Activated CD4-positive, alpha-beta T cell treated with anti-CD3 and anti-CD28 coated beads for 36 hours (primary cell): ENCODE results near the gene NAP1L1. TPM values are rescaled to one million over a fixed set of nuclear protein-coding genes. Genes with fewer than 3 reads are reported as not detected.

Experiments
- ATAC-seq: fragments of 200-7000 bp; cut with Tn5 transposase; one replicate; pipeline ENCODE4 v1.10.0; 2021; ENCODE audit warnings: mild to moderate bottlenecking, moderate library complexity
- CTCF ChIA-PET: fragments of 350-600 bp; sonication (Branson Sonifier 250); formaldehyde crosslinking; loops from one replicate; lab custom pipeline; 2021; ENCODE audit warnings: antibody characterized with exemption; lab: Charles Lee
- POLR2A ChIA-PET: fragments of 350-600 bp; sonication (Branson Sonifier 250); formaldehyde crosslinking; loops from one replicate; lab custom pipeline; 2021; ENCODE audit warnings: antibody characterized with exemption, inconsistent platforms; lab: Charles Lee
- DNase-seq: peaks from one replicate; pipeline ENCODE4 v3.0.0-alpha.2; 2020
- H3K27ac Mint-ChIP-seq: one replicate; pipeline ENCODE4 v1.8.0; 2021; ENCODE audit warnings: mixed read lengths
- H3K27me3 Mint-ChIP-seq: one replicate; pipeline ENCODE4 v1.8.0; 2021; ENCODE audit warnings: mixed read lengths
- H3K36me3 Mint-ChIP-seq: one replicate; pipeline ENCODE4 v1.8.0; 2021; ENCODE audit warnings: low read depth, mixed read lengths
- H3K4me1 Mint-ChIP-seq: one replicate; pipeline ENCODE4 v1.8.0; 2021; ENCODE audit warnings: mixed read lengths
- H3K4me3 Mint-ChIP-seq: one replicate; pipeline ENCODE4 v1.8.0; 2021; ENCODE audit warnings: mild to moderate bottlenecking, moderate library complexity, mixed read lengths
- H3K9me3 Mint-ChIP-seq: one replicate; pipeline ENCODE4 v1.8.0; 2021; ENCODE audit warnings: low read depth, mixed read lengths
- intact Hi-C, 2 experiments: fragments of 100-400 bp; cut with DNase I in 1 of 2; cut with micrococcal nuclease in 1 of 2; formaldehyde crosslinking; loops; one replicate each; pipeline versions ENCODE4 v1.14.2 to v1.15.1; 2022 to 2024; cut with DNase I, micrococcal nuclease
- total RNA-seq, 2 experiments: library from RNA; stranded (reverse); gene quantifications; one replicate each; pipeline ENCODE4 v1.2.3, GENCODE V29; 2021

Gene NAP1L1
- total RNA-seq, 2 experiments from 2014 or later = 959 to 1,004 TPM

DNA sequence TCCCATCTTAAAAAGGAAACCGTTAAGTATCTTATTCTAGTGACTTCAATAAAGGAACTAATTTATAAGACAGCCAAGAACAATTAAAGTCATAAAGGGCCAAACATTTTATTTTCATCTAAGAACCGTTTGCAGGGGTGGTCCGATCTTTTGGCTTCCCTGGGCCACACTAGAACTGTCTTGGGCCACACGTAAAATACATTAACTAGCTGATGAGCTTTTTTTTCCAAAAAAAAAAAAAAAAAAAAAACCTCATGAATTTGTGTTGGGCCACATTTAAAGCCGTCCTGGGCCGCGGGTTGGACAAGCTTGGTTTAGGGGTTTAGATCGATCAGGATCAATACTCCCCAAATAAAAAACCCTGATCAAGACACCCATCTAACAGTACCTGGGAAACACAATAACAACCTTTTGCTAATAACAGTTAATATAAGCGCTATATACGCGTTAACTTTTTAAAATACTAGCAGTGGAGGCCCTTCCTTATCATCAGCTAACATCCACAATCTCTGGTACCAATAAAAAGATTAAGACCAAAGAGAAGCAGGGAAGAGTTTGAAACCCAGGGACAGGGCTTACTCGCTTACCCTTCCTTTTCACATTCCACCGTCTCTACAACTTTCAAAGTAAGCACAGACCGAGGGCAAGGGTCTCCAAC, 1.1 kb downstream of the NAP1L1 start:
- no peaks in the 10 kb centered on the region for H3K27me3 Mint-ChIP-seq
- H3K4me1 Mint-ChIP-seq = peaks cover 52% of the 10 kb centered on the region
- CTCF ChIA-PET = interaction anchor here (0.7 to 5.0 kb wide), 4 partner anchors 11 to 51 kb away, joined by 3 to 23 read pairs (median 4); no protein-coding TSS in a partner anchor
- peak overlapping the region; percentile 79 for H3K4me3 Mint-ChIP-seq
- intact Hi-C loops = loop anchor here (5.0 kb wide), 3 partner anchors 679 to 1546 kb away; partner anchors contain the start of genes ATXN7L3B (in 1 of the 2), E2F7 (in 1 of the 2) and ZDHHC17 (in 1 of the 2)
- peaks cover 8% of the 10 kb centered on the region for H3K9me3 Mint-ChIP-seq
- H3K27ac Mint-ChIP-seq = peak overlapping the region; percentile 95
- peaks cover 47% of the 10 kb centered on the region for H3K36me3 Mint-ChIP-seq
- POLR2A ChIA-PET = interaction anchor here (1.3 to 2.5 kb wide), 2 partner anchors 52 to 603 kb away, joined by 5 to 8 read pairs; partner anchors contain the start of genes GLIPR1 and PHLDA1
- ATAC-seq (no peak), DNase-seq (peak; percentile 18)

DNA sequence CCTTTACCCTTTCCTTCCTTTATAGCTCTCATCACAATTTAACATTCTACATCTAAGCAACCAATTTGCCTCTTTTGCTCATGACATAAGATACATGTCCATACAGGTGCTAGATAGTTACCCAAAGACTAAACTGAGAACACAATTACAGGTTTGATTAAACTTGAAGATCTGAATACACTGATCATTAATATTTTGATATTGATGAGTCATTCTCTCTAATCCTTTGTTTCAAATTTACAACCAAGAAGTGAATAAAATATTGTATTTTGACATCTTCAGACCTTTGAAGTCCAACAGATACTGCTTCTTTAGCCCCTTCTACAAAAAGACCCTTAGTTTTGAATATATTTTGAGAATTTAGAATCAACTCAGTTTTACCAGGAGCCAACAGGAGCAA, 2.6 kb downstream of the NAP1L1 start:
- no peak for DNase-seq
- H3K27me3 Mint-ChIP-seq = no peaks in the 10 kb centered on the region
- intact Hi-C loops = loop anchor here (5.0 kb wide), 3 partner anchors 680 to 1545 kb away; partner anchors contain the start of genes ATXN7L3B (in 1 of the 2), E2F7 (in 1 of the 2) and ZDHHC17 (in 1 of the 2)
- H3K36me3 Mint-ChIP-seq = peaks cover 57% of the 10 kb centered on the region
- no peak for ATAC-seq
- peaks cover 63% of the 10 kb centered on the region for H3K4me1 Mint-ChIP-seq
- peak overlapping the region; percentile 64 for H3K4me3 Mint-ChIP-seq
- H3K9me3 Mint-ChIP-seq = peaks cover 8% of the 10 kb centered on the region
- CTCF ChIA-PET = interaction anchor here (0.9 to 5.0 kb wide), 2 partner anchors 14 to 266 kb away, joined by 3 to 23 read pairs; partner anchors contain the start of gene BBS10
- POLR2A ChIA-PET = interaction anchor here (1.0 kb wide), 1 partner anchor 57 kb away, joined by 3 read pairs; no protein-coding TSS in a partner anchor
- peak overlapping the region; percentile 72 for H3K27ac Mint-ChIP-seq

DNA sequence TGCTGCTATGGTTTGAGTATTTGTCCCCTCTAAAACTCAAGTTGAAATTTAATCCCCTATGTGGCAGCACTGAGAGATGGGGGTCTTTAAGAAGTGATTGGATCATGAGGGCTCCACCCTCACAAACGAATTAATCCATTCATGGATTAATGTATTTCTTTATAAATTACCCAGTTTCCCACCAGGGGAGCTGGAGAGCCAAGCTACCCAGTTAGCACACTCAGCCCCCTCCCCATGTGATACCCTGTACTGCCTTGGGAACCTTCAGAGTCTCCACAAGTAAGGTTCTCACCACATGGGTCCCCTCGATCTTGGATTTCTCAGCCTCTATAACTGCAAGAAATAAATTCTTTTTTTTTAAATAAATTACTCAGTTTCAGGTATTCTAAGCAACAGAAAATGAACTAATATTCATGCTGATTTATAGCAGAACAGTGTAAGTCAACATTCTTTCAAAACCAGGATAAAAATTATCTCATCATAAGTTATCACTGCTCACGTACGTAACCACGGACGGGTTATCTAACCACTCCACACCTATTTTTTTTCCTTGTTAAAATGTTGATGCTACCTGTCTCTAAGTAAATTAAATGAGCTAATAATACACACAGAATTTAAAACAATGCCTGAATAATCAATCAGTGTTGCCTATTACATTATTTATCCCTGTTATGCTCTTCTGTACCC, 3.6 kb downstream of the NAP1L1 start:
- no peak overlapping the region for H3K4me3 Mint-ChIP-seq
- intact Hi-C loops = loop anchor here (5.0 kb wide), 3 partner anchors 681 to 1544 kb away; partner anchors contain the start of genes ATXN7L3B (in 1 of the 2), E2F7 (in 1 of the 2) and ZDHHC17 (in 1 of the 2)
- POLR2A ChIA-PET = interaction anchor here (0.6 kb wide), 3 partner anchors 11 to 114 kb away, joined by 3 to 4 read pairs (median 4); no protein-coding TSS in a partner anchor

DNA sequence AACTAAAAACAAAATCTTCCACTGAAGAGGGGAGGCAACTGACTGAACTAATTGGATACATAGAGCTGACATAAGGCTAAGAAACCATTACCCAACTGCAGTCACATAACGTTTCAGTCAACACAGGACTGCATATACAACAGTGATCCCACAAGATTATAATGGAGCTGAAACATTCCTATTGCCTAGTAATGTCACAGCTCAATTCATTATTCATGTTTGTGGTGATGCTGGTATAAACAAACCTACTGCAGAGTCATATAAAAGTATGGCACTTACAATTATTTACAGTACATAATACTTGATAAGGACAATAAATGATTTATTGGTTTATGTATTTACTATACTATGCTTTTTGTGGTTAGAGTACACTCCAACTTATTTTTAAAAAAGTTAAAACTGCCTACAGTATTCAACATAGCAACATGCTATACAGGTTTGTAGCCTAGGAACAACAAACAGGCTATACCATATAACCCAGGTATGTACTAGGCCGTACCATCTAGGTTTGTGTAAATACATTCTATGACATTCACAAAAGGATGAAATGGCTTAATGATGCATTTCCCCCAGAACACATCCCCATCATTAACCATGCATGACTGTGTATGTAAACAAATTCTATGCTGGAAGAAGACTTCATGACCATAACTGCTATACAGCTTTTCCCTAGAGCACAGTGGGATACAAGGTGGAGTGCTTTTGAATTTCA, 4.3 kb downstream of the NAP1L1 start:
- DNase-seq (no peak), ATAC-seq (no peak)
- peaks cover 62% of the 10 kb centered on the region for H3K36me3 Mint-ChIP-seq
- H3K27me3 Mint-ChIP-seq = no peaks in the 10 kb centered on the region
- H3K27ac Mint-ChIP-seq = no peak overlapping the region
- intact Hi-C loops = loop anchor here (5.0 kb wide), 3 partner anchors 682 to 1543 kb away; partner anchors contain the start of genes ATXN7L3B (in 1 of the 2), E2F7 (in 1 of the 2) and ZDHHC17 (in 1 of the 2)
- CTCF ChIA-PET = interaction anchor here (5.0 kb wide), 1 partner anchor 12 kb away, joined by 23 read pairs; no protein-coding TSS in a partner anchor
- H3K4me3 Mint-ChIP-seq = no peak overlapping the region
- H3K9me3 Mint-ChIP-seq = peaks cover 8% of the 10 kb centered on the region
- POLR2A ChIA-PET = interaction anchor here (0.6 kb wide), 4 partner anchors 10 to 268 kb away, joined by 3 to 6 read pairs (median 4); partner anchors contain the start of gene BBS10
- peaks cover 60% of the 10 kb centered on the region for H3K4me1 Mint-ChIP-seq

More for the DNA sequence above, 3.6 kb downstream of the NAP1L1 start:
- ATAC-seq = no peak
- DNase-seq = peak; percentile 37
- Mint-ChIP-seq H3K27me3 (no peaks in the 10 kb centered on the region), H3K9me3 (peaks cover 8% of the 10 kb centered on the region), H3K4me1 (peaks cover 63% of the 10 kb centered on the region), H3K27ac (no peak overlapping the region), H3K36me3 (peaks cover 61% of the 10 kb centered on the region)
- CTCF ChIA-PET = interaction anchor here (0.6 to 5.0 kb wide), 2 partner anchors 13 to 267 kb away, joined by 3 to 23 read pairs; partner anchors contain the start of gene BBS10

DNA sequence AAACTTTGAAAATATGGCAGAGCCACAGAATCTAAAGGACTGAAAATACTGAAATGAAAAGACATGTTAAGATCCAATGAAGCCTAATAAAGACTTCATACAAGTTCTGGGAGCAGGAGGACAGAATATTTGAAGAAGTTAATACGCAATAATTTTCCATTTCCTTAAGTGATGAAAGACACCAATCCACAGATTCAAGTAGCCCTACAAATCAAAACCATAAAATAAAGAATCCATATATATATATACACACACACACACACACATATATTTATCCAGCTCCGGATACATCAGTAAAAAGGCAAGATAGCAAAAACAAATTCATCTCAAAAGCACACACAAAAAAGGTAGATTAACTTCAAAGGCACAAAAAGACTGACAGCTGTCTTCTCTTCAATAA, 5.7 kb downstream of the NAP1L1 start:
- intact Hi-C loops = no loop called here

DNA sequence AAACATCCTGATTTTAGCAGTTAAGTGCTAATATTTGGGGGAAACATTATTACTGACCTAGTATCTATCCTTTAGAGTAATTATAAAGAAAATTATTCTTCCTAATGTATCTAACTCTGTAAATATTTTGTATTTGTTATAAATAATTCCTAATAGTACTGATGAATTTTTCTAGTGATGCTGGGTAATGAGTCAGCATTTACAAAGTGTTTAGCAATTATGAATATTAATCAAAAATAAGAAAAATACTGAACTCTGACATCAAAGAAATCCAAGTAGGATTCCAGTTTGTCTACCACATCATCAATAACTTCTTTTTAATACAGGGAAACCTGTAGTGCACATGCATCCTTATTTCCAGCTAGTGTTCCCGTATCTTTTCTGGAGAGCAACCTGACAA, 9.0 kb downstream of the NAP1L1 start:
- no peak for ATAC-seq
- DNase-seq = no peak
- peaks cover 73% of the 10 kb centered on the region for H3K36me3 Mint-ChIP-seq
- no peak overlapping the region for H3K4me3 Mint-ChIP-seq
- H3K27ac Mint-ChIP-seq = no peak overlapping the region
- POLR2A ChIA-PET = no interaction called here
- H3K4me1 Mint-ChIP-seq = peaks cover 76% of the 10 kb centered on the region
- H3K27me3 Mint-ChIP-seq = no peaks in the 10 kb centered on the region
- peaks cover 8% of the 10 kb centered on the region for H3K9me3 Mint-ChIP-seq
- CTCF ChIA-PET = interaction anchor here (1.0 kb wide), 1 partner anchor 9 kb away, joined by 4 read pairs; no protein-coding TSS in a partner anchor
- intact Hi-C loops = no loop called here

More for the DNA sequence above, 5.7 kb downstream of the NAP1L1 start:
- no peak overlapping the region for H3K4me3 Mint-ChIP-seq
- peaks cover 69% of the 10 kb centered on the region for H3K36me3 Mint-ChIP-seq
- H3K4me1 Mint-ChIP-seq = peaks cover 66% of the 10 kb centered on the region
- H3K27ac Mint-ChIP-seq = peak overlapping the region; percentile 48
- H3K9me3 Mint-ChIP-seq = peaks cover 8% of the 10 kb centered on the region
- DNase-seq = no peak
- ChIA-PET CTCF (interaction anchor here (1.6 to 5.0 kb wide), 2 partner anchors 11 to 574 kb away, joined by 3 to 23 read pairs; no protein-coding TSS in a partner anchor), POLR2A (interaction anchor here (0.6 to 0.7 kb wide), 3 partner anchors 25 to 569 kb away, joined by 3 to 15 read pairs (median 5); no protein-coding TSS in a partner anchor)
- no peak for ATAC-seq
- H3K27me3 Mint-ChIP-seq = no peaks in the 10 kb centered on the region

DNA sequence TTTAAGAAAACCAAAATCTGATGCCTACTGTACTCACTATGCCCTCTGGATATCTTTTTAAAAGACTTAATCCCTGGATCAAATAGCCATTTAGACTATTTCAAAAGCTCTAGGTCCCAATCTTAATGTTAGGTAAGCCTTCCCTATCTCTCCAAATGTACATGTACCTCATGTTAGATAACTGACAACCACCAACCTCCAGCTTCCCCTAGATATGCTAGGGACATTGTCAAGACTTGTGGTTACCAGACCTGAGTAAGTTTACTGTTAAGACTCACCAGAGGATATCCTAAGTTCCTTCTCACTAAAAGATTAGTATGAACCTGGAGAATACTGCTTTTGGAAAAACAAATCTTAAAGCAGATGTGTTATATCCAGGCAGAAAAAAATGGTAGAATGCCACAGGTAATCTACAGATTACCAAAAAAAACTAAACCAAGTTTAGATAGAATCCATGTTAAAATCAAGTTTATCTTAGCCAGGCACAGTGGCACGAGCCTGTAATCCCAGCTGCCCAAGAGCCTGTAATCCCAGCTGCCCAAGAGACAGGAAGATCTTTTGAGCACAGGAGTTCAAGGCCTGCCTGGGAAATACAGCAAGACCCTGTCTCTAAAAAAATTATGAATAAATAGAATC, 9.7 kb downstream of the NAP1L1 start:
- Mint-ChIP-seq H3K9me3 (peaks cover 7% of the 10 kb centered on the region), H3K4me3 (no peak overlapping the region), H3K4me1 (peaks cover 77% of the 10 kb centered on the region), H3K36me3 (peaks cover 74% of the 10 kb centered on the region), H3K27ac (peak overlapping the region; percentile 47), H3K27me3 (no peaks in the 10 kb centered on the region)
- CTCF ChIA-PET = no interaction called here
- POLR2A ChIA-PET = no interaction called here
- peak; percentile 33 for ATAC-seq
- no peak for DNase-seq
- intact Hi-C loops = no loop called here

DNA sequence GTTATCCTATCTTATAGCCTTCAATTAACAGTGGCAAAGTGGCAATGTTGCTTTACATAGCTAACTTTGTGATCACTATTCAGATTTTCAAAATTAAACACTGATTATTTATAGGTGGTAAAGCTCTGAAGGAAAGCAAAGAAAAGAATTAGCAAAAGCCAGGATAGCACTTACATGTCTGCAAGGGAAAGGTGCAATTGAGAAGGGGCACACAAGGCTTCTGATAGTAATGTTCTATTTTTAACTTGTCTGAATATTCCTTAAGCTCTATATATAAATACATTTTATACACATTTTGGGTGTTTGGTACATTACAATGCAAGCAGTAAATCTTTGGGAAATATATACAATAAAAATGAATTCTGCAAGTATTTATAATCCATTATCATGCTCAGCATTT, 10.9 kb downstream of the NAP1L1 start:
- no peak for ATAC-seq
- peaks cover 75% of the 10 kb centered on the region for H3K4me1 Mint-ChIP-seq
- intact Hi-C loops = no loop called here
- peaks cover under 1% of the 10 kb centered on the region for H3K9me3 Mint-ChIP-seq
- no peak overlapping the region for H3K4me3 Mint-ChIP-seq
- peak overlapping the region; percentile 45 for H3K27ac Mint-ChIP-seq
- peaks cover 74% of the 10 kb centered on the region for H3K36me3 Mint-ChIP-seq
- ChIA-PET CTCF (interaction anchor here (1.5 kb wide), 1 partner anchor 28 kb away, joined by 3 read pairs; no protein-coding TSS in a partner anchor), POLR2A (no interaction called here)
- H3K27me3 Mint-ChIP-seq = no peaks in the 10 kb centered on the region
- no peak for DNase-seq

DNA sequence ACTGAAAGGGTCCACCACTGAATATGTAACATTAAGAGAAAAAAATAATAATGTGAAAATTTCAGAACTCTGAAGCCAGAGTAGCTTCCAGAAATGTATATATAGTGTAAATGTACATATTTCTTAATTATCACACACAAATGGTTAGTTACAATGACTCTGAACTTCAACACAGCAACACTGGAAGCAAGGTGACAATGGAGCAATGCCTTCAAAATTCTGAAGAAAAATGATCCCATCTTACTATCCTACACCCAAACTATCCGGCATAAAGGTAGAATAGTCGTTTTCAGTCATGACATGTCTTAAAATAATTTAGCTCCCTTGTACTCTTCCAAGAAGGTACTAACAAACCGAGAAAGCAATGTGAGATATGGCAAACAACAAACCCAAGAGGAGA, 11.9 kb downstream of the NAP1L1 start:
- CTCF ChIA-PET = interaction anchor here (1.1 to 1.5 kb wide), 2 partner anchors 11 to 27 kb away, joined by 3 read pairs; no protein-coding TSS in a partner anchor
- peaks cover 79% of the 10 kb centered on the region for H3K36me3 Mint-ChIP-seq
- POLR2A ChIA-PET = no interaction called here
- intact Hi-C loops = no loop called here
- DNase-seq (no peak), ATAC-seq (no peak)
- H3K9me3 Mint-ChIP-seq = no peaks in the 10 kb centered on the region
- no peaks in the 10 kb centered on the region for H3K27me3 Mint-ChIP-seq
- H3K4me3 Mint-ChIP-seq = no peak overlapping the region
- H3K27ac Mint-ChIP-seq = no peak overlapping the region
- peaks cover 74% of the 10 kb centered on the region for H3K4me1 Mint-ChIP-seq

DNA sequence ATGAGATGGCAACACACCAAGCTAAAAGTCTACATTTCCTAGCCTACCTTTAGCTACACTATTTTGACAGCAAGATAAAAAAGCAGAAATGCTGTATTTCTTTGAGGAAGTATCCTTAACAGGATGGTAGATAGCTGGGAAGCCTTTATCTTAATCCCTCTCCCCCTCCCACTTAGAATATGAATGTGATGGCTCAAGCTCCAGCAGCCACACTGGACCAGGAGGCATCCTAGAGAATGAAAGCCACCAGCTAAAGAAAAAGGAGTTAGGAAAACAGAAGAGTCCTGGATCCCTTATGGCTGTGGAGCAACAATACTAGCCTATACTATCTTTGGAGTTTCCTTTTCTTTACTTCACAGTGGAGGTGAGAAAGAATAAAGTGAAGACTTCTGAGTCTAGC, 15.1 kb downstream of the NAP1L1 start:
- no peak overlapping the region for H3K4me3 Mint-ChIP-seq
- ChIA-PET POLR2A (interaction anchor here (0.6 to 1.0 kb wide), 3 partner anchors 11 to 524 kb away, joined by 3 to 4 read pairs (median 3); no protein-coding TSS in a partner anchor), CTCF (interaction anchor here (1.1 to 3.8 kb wide), 2 partner anchors 11 to 387 kb away, joined by 3 to 23 read pairs; no protein-coding TSS in a partner anchor)
- no peaks in the 10 kb centered on the region for H3K27me3 Mint-ChIP-seq
- no peak for ATAC-seq
- H3K36me3 Mint-ChIP-seq = peaks cover 92% of the 10 kb centered on the region
- peak overlapping the region; percentile 74 for H3K27ac Mint-ChIP-seq
- H3K9me3 Mint-ChIP-seq = peaks cover 12% of the 10 kb centered on the region
- intact Hi-C loops = loop anchor here in 1 of 2 experiments (5.0 kb wide), 1 partner anchor 278 kb away; the partner anchor contains the start of gene BBS10
- DNase-seq = no peak
- H3K4me1 Mint-ChIP-seq = peaks cover 57% of the 10 kb centered on the region
